Measurements from ENCODE around the gene SLC22A1.

The SLC22A1 gene

DNA sequence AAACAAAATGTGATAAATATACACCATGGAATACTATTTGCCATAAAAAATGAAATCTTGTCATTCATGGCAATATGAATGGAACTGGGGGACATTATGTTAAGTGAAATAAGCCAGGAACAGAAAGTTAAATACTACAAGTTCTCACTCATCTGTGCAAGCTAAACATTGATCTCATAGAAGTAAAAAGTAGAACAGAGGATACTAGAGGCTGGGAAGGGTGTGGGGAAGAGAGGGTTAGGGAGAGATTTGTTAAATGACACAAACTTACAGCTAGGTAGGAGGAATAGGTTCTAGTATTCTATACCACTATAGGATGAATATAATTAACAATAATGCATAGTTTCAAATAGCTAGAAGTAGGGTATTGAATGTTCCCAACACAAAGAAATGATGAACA, 76.0 kb downstream of the SLC22A1 start:
- no peak for DNase-seq (ENCODE audit: low read depth in 2 of 2)
- no peak overlapping the region for H3K4me3 ChIP-seq (replicated peaks in 1 of 2; ENCODE audit: low read depth in 2 of 2, low read length in 2 of 2)
- TF ChIP-seq CTCF (IDR thresholded peaks at IDR 0.05; ENCODE audit: low read depth, low read length) = no peak

GRCh38 chr6:160198606-160199211, 77.1 kb downstream of the SLC22A1 start:
- no peak for TF ChIP-seq CTCF (IDR thresholded peaks at IDR 0.05; ENCODE audit: low read depth, low read length)
- H3K4me3 ChIP-seq (replicated peaks in 1 of 2; ENCODE audit: low read depth in 2 of 2, low read length in 2 of 2) = no peak overlapping the region
- DNase-seq (ENCODE audit: low read depth in 2 of 2) = peak in 1 of 2 donors; percentile 32

GRCh38 chr6:160201061-160201460, 79.4 kb downstream of the SLC22A1 start:
- no peak for TF ChIP-seq CTCF (IDR thresholded peaks at IDR 0.05; ENCODE audit: low read depth, low read length)
- DNase-seq (ENCODE audit: low read depth in 2 of 2) = no peak
- H3K4me3 ChIP-seq (replicated peaks in 1 of 2; ENCODE audit: low read depth in 2 of 2, low read length in 2 of 2) = no peak overlapping the region

GRCh38 chr6:160202411-160202810, 80.8 kb downstream of the SLC22A1 start:
- H3K4me3 ChIP-seq (replicated peaks in 1 of 2; ENCODE audit: low read depth in 2 of 2, low read length in 2 of 2) = no peak overlapping the region

GRCh38 chr6:160203076-160203475, 81.5 kb downstream of the SLC22A1 start:
- no peak for TF ChIP-seq CTCF (IDR thresholded peaks at IDR 0.05; ENCODE audit: low read depth, low read length)
- DNase-seq (ENCODE audit: low read depth in 2 of 2) = no peak
- H3K4me3 ChIP-seq (replicated peaks in 1 of 2; ENCODE audit: low read depth in 2 of 2, low read length in 2 of 2) = no peak overlapping the region

More at GRCh38 chr6:160202411-160202810, 80.8 kb downstream of the SLC22A1 start:
- no peak for TF ChIP-seq CTCF (IDR thresholded peaks at IDR 0.05; ENCODE audit: low read depth, low read length)
- no peak for DNase-seq (ENCODE audit: low read depth in 2 of 2)

- TF ChIP-seq CTCF (IDR thresholded peaks at IDR 0.05; ENCODE audit: low read depth, low read length) = no peak
- DNase-seq (ENCODE audit: low read depth in 2 of 2) = no peak
- H3K4me3 ChIP-seq (replicated peaks in 1 of 2; ENCODE audit: low read depth in 2 of 2, low read length in 2 of 2) = no peak overlapping the region
These were observed 81.9 kb downstream of the SLC22A1 start for GRCh38 chr6:160203522-160203921.

DNA sequence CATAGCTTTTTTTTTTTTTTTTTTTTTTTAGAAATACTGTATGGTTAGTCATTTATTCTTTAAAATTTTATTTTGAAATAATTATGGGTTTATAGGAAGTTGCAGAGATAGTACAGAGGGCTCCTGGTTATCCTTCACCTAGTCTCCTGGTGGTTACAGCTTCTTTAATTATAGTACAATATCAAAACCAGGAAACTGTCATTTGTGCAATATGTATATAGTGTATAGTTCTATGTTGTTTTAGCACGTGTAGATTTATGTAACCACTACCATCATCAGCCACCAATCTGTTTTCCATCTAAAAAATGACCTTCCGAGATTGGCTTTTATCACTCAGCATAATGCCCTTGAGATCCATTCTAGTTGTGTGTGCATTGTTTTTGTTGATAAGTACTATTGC, 82.3 kb downstream of the SLC22A1 start:
- no peak for DNase-seq (ENCODE audit: low read depth in 2 of 2)
- TF ChIP-seq CTCF (IDR thresholded peaks at IDR 0.05; ENCODE audit: low read depth, low read length) = no peak
- no peak overlapping the region for H3K4me3 ChIP-seq (replicated peaks in 1 of 2; ENCODE audit: low read depth in 2 of 2, low read length in 2 of 2)

Measured in cardiac fibroblast (primary cell).